GM23338 (cell line): ENCODE results near the gene OSBPL10.

ENCODE experiments used
- CTCF ChIP-seq, 2 experiments: fragments of 200-600 bp in 1 of 2; sonication (generic) in 1 of 2; conservative IDR thresholded peaks; 2 replicates each; pipeline versions ENCODE4 v1.5.1 to v1.6.1; 2016 to 2017; ENCODE audit warnings: antibody characterized with exemption in 2 of 2, low read depth in 2 of 2, mild to moderate bottlenecking in 2 of 2, moderate library complexity in 1 of 2
- EZH2 ChIP-seq: fragments of 200-600 bp; sonication (generic); IDR thresholded peaks from one replicate; pipeline ENCODE4 v1.8.0; 2017; ENCODE audit warnings: antibody characterized with exemption, mild to moderate bottlenecking, low read depth; ENCODE audit not compliant: unreplicated experiment
- EZH2phosphoT487 ChIP-seq: fragments of 200-600 bp; sonication (generic); IDR thresholded peaks from one replicate; pipeline ENCODE4 v1.8.1; 2018; ENCODE audit warnings: antibody characterized with exemption; ENCODE audit not compliant: unreplicated experiment
- POLR2AphosphoS5 ChIP-seq: IDR thresholded peaks from 2 replicates; pipeline ENCODE4 v1.6.1; 2016; ENCODE audit warnings: antibody characterized with exemption, low read depth

GRCh38 chr3:32021748-32022147 lies 40.7 kb upstream of the OSBPL10 start:
- TF ChIP-seq POLR2AphosphoS5 (no peak), CTCF (conservative IDR thresholded peaks at IDR 0.05; ENCODE audit: low read depth in 2 of 2) (no peak), EZH2phosphoT487 (no peak), EZH2 (no peak)
